ENCODE results near the gene EBF4.
A peak's percentile ranks its signal among the peaks of the same experiment; 100 is the strongest.
"Not testable (repeated sequence)": the region's sequence is repeated elsewhere in the genome, so short reads cannot be mapped to it uniquely, and the experiment has no call there.

The EBF4 gene

DNA sequence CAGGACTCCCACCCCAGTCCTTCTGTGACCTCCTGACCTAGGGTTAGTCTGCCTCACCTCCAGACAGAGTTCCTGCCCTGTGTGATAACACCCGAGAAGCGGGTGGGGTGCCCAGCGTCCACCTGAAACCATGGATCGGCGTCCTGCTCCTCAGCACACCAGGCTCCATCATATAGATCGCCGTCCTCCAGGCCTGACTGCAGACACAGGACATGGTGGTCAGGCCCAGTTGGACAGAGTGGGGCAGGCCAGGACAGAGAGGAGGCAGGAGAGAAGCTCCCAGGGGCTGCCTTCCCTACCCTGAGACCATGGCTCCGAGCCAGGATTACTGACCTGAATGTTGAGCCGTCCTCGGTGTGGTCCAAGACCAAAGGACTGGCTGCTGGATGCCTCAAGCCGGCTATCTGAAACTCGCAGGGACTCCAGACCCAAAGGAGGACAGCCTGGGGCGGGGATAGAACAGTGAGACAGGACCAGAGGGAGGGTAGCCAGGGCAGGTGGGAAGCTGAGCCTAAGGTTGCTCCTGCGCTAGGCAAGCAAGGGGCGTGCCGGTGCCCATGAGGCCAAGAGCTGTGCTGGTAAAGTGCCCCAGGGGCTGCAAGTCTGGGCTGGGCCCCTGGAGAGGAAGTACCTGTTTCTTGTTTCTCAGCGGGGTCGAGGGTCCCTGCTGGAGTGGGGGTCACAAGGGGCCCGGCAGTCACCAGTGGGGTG, 105.7 kb downstream of the EBF4 start:
- DNase-seq: no peak

GRCh38 chr20:2798814-2799213, 106.2 kb downstream of the EBF4 start:
- peak; percentile 70 for DNase-seq

- no peak for DNase-seq
Measured at GRCh38 chr20:2799271-2799670, 106.7 kb downstream of the EBF4 start.

GRCh38 chr20:2799688-2800520, 107.3 kb downstream of the EBF4 start:
- peak; percentile 67 for DNase-seq

DNA sequence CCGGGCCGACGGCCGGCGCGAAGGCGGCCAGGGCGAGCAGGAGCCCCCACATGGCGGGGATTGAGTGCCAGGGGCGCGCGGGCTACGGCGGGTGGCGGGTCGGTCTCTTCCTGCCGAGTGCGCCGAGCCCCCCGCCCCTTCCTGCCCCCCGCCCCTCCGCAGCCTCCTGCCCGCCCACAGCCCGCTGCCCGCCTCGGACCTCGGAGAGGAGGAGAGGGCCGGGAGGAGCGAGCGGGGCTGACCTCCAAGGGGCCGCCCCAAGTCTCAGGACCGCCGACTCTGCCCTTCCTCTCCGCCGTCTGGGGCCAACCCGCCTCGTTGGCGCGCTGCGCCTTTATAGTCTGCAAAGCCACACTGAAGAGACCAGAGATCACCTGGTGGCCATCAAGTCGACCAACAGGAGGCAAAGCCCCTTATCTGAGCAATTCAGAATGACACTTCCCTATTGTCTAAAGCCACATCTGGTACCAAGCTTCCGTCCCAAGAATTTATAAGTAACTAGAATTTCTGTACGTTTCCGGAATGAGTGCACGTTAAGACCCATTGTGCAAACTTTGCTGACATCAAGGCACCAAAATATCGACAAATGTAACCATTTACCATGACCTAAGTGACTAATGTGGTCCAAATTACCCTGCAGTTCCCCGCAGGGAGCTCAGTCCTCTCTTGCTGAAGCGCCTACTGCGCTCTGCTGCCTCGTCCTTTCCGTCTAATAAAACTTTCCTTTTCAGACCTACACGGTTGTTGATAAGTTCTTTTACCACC, 108.1 kb downstream of the EBF4 start, which contains the start of gene CPXM1:
TSS of gene CPXM1 (minus strand) at position 107 of the 765 bp plus-strand sequence. CDS start at position 52, 55 bp downstream.
- peak; percentile 88 for DNase-seq

- no peak for DNase-seq
Measured at GRCh38 chr20:2801286-2801728, 108.7 kb downstream of the EBF4 start.

GRCh38 chr20:2804041-2804828, 111.7 kb downstream of the EBF4 start:
- DNase-seq: no peak

DNA sequence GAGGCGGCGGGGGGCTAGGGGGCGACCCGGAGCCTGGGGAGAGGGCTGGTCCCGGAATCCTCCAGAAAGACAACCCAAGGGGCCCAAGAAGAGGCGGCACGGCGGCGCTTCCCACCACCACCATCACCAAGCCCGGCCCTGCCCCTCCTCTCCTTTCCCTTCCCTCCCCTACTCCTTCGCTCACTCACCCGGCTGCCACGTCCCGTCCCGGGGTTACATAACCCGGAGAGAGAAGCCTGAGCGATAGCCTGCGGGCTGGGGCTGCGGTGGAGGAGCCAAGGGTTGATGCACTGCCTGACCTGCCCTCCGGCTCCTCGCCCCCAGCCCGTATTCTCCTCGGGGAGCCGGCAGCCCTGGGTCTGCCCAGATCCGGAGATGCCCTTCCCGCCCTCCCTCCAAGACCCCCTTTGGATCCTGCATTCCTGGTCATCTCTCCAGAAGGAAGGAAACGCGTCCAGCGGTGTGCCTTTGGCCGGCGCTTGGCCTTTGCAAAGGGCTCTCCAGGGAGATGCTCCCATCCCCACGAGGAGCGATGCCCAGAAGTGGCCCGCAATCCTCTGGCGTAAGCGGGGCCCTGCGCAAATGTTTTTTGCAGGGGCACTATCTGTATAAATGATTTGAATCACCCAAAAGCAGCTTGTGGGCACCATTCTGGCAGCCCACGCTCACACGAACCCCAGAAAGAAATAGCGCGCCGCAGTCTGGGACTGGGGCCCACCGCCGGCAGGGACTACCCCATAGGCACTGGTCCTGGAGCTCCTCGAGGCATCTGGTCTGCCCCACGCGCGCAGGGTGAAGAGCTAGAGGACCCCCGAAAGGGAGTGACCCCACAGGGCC, 112.5 kb downstream of the EBF4 start:
- peak; percentile 72 for DNase-seq

DNA sequence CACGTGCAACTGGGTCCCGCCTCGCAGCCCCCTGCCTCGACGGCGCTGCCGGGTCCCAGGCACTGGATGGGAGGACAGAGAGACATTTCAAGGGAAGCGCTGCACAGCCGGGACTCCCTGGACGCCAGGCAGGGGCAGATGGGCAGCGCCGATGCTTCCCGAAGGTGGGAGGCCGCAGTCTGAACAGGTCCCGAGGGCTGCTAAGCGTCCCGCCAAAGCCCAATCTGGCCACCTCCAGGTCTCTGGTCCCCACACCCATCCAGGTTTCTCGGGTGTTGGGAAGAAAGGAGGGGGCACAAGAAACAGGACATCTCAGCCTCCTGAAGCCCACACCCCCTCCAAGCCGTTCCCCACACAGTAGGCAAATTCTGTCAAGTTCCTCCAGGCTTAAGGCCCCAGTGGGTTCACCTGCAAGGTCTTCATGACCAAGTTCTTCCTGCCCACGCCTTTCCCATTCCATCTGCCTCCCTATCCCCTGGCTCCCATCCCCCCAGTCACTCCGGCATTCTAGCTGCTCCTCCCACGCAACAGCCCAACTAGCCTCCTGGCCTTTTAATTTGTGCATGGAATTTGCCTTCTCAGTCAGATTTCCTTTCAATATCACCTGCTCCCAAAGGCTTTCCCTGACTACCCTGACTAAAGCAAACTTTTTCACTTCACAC, 113.2 kb downstream of the EBF4 start:
- DNase-seq: peak; percentile 58

- no peak for DNase-seq
Measured at GRCh38 chr20:2806351-2806701, 113.7 kb downstream of the EBF4 start.

DNA sequence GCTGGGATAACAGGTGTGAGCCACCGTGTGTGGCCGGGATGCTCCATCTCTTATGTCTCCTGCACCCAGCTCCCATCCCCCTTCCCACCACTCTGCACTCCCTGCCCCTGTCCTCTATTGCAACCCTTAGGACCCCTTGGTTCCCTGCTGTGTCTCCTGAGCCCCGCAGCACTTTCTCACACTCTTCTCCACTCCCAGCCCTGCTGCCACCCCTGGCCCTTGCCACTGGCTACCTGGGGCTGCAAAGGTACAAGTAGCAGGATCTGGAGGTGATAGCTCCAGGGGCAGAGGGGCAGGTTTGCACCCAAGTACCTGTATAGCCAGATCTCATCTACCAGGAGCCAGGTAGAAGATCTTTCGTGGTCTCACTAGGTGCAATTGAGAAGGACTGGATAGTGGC, 114.4 kb downstream of the EBF4 start:
- no peak for DNase-seq

- not testable (repeated sequence) for DNase-seq
Measured at GRCh38 chr20:2807929-2808328, 115.3 kb downstream of the EBF4 start.

- no peak for DNase-seq
Measured at GRCh38 chr20:2809690-2810089, 117.1 kb downstream of the EBF4 start.

Measured in islet precursor cell (in vitro differentiated cells).